DOHH2 (cell line): Measurements from ENCODE around the gene TRIM37.

Experiments
- H3F3A ChIP-seq: fragments of 200-600 bp; sonication (generic), shearing (Covaris generic); 2 replicates; pipeline ENCODE4 v1.6.0; 2016; ENCODE audit warnings: antibody characterized with exemption, mild to moderate bottlenecking; ENCODE audit not compliant: control insufficient read depth, insufficient read depth
- H3K27ac ChIP-seq: fragments of 200-600 bp; sonication (generic); 2 replicates; pipeline ENCODE4 v1.5.1; 2014; ENCODE audit warnings: low read depth, mild to moderate bottlenecking, low read length, moderate library complexity
- H3K27me3 ChIP-seq: fragments of 200-600 bp; sonication (generic); 2 replicates; pipeline ENCODE4 v1.6.1; 2014; ENCODE audit warnings: mild to moderate bottlenecking, low read length, mixed read lengths; ENCODE audit not compliant: control insufficient read depth
- H3K36me3 ChIP-seq: fragments of 200-600 bp; sonication (generic); 2 replicates; pipeline ENCODE4 v1.6.1; 2014; ENCODE audit warnings: mild to moderate bottlenecking, low read length, moderate library complexity, mixed read lengths; ENCODE audit not compliant: control insufficient read depth
- H3K4me1 ChIP-seq: fragments of 200-600 bp; sonication (generic); 2 replicates; pipeline ENCODE4 v1.6.1; 2014; ENCODE audit warnings: mild to moderate bottlenecking, low read length, mixed read lengths; ENCODE audit not compliant: control insufficient read depth
- H3K4me2 ChIP-seq: fragments of 200-600 bp; sonication (generic); 2 replicates; pipeline ENCODE4 v1.6.0; 2014; ENCODE audit warnings: mild to moderate bottlenecking, low read length, moderate library complexity
- H3K4me3 ChIP-seq: fragments of 200-600 bp; sonication (generic); 2 replicates; pipeline ENCODE4 v1.5.1; 2014; ENCODE audit warnings: mild to moderate bottlenecking, low read length, mixed read lengths
- H3K79me2 ChIP-seq: fragments of 200-600 bp; sonication (generic); 2 replicates; pipeline ENCODE4 v1.6.1; 2014; ENCODE audit warnings: mild to moderate bottlenecking, low read length, mixed read lengths; ENCODE audit not compliant: control insufficient read depth
- H3K9me2 ChIP-seq: fragments of 200-600 bp; sonication (generic); replicated peaks from 2 replicates; pipeline ENCODE4 v1.6.1; 2014; ENCODE audit warnings: mild to moderate bottlenecking, low read length, mixed read lengths; ENCODE audit not compliant: control insufficient read depth
- H3K9me3 ChIP-seq: fragments of 200-600 bp; sonication (generic); 2 replicates; pipeline ENCODE4 v1.6.1; 2014; ENCODE audit warnings: antibody characterized with exemption, low read length, mixed read lengths; ENCODE audit not compliant: control insufficient read depth, insufficient read depth
- H4K20me1 ChIP-seq: fragments of 200-600 bp; sonication (generic); 2 replicates; pipeline ENCODE4 v1.6.0; 2014; ENCODE audit warnings: low read depth, mild to moderate bottlenecking, antibody characterized with exemption, low read length, moderate library complexity; ENCODE audit not compliant: control insufficient read depth, insufficient read depth
- EZH2phosphoT487 ChIP-seq: fragments of 200-600 bp; sonication (generic); IDR thresholded peaks from 2 replicates; pipeline ENCODE4 v1.6.1; 2017; ENCODE audit warnings: borderline replicate concordance, mild to moderate bottlenecking, antibody characterized with exemption, low read length, moderate library complexity, mixed read lengths
- TF ChIP-seq, protein P1 (sequence below): fragments of 200-600 bp; sonication (generic); IDR thresholded peaks from one replicate; pipeline ENCODE4 v1.5.1; 2014; ENCODE audit warnings: antibody characterized with exemption, mild to moderate bottlenecking, low read depth, low read length; ENCODE audit not compliant: poor library complexity, severe bottlenecking

The TRIM37 gene

DNA sequence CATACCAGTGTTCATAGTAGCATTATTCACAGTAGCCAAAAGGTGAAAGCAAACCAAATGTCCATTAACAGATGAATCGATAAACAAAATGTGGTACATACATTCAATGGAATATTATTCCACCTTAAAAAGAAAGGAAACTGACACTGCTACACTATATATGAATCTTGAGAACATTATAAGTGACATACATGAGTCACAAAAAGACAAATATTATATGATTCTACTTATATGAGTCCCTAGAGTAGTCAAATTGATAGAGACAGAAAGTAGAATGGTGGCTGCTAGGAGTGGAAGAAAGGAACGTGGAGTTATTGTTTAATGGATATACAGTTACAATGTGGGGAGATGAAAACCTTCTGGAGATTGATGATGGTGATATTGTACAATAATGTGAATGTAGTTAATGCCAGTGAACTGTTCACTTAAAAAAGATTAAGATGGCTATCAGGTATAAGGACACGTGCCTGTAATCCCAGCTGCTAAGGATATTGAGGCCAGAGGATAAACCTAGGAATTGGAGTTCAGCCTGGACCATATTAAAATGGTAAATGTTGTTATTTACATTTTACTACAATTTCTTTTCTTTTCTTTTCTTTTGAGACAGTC lies 20.2 kb upstream of the TRIM37 start:
- Histone ChIP-seq H3K4me1 (no peaks in the 10 kb centered on the region), H3K9me3 (no peaks in the 10 kb centered on the region), H3K27me3 (no peaks in the 10 kb centered on the region), H3K4me2 (no peak overlapping the region), H3K79me2 (peaks cover 49% of the 10 kb centered on the region), H4K20me1 (no peaks in the 10 kb centered on the region), H3K36me3 (peaks cover 39% of the 10 kb centered on the region), H3K27ac (no peak overlapping the region), H3K4me3 (no peak overlapping the region), H3K9me2 (no peaks in the 10 kb centered on the region), H3F3A (0 out of 2 replicates have a peak, but pooled peaks cover 7% of the 10 kb centered on the region)
- TF ChIP-seq, protein P1, sequence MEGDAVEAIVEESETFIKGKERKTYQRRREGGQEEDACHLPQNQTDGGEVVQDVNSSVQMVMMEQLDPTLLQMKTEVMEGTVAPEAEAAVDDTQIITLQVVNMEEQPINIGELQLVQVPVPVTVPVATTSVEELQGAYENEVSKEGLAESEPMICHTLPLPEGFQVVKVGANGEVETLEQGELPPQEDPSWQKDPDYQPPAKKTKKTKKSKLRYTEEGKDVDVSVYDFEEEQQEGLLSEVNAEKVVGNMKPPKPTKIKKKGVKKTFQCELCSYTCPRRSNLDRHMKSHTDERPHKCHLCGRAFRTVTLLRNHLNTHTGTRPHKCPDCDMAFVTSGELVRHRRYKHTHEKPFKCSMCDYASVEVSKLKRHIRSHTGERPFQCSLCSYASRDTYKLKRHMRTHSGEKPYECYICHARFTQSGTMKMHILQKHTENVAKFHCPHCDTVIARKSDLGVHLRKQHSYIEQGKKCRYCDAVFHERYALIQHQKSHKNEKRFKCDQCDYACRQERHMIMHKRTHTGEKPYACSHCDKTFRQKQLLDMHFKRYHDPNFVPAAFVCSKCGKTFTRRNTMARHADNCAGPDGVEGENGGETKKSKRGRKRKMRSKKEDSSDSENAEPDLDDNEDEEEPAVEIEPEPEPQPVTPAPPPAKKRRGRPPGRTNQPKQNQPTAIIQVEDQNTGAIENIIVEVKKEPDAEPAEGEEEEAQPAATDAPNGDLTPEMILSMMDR: no peak
- no peak for TF ChIP-seq EZH2phosphoT487

DNA sequence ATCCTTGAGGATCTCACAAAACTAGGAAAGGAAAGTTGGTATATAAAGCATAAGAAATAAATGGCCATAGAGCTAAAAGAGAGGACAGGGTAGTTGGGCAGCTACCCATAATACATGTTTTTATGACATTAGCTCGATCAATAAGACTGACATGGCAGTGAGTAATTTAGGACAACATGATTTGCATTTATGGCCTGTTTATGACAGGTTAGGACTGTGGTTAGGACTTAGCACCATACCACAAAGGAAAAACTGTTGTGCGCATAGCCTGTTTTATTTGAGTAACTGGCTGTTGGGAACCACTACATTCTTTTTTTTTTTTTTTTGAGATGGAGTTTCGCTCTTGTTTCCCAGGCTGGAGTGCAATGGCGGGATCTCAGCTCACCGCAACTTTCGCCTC lies 18.0 kb upstream of the TRIM37 start:
- Histone ChIP-seq H3F3A (no peaks in the 10 kb centered on the region), H3K27ac (no peak overlapping the region), H3K4me3 (no peak overlapping the region), H3K79me2 (peaks cover 51% of the 10 kb centered on the region), H3K4me1 (no peaks in the 10 kb centered on the region), H3K9me3 (no peaks in the 10 kb centered on the region), H3K27me3 (no peaks in the 10 kb centered on the region), H3K4me2 (no peak overlapping the region), H3K36me3 (peaks cover 43% of the 10 kb centered on the region), H4K20me1 (no peaks in the 10 kb centered on the region), H3K9me2 (no peaks in the 10 kb centered on the region)
- no peak for TF ChIP-seq EZH2phosphoT487
- TF ChIP-seq, protein P1: no peak

DNA sequence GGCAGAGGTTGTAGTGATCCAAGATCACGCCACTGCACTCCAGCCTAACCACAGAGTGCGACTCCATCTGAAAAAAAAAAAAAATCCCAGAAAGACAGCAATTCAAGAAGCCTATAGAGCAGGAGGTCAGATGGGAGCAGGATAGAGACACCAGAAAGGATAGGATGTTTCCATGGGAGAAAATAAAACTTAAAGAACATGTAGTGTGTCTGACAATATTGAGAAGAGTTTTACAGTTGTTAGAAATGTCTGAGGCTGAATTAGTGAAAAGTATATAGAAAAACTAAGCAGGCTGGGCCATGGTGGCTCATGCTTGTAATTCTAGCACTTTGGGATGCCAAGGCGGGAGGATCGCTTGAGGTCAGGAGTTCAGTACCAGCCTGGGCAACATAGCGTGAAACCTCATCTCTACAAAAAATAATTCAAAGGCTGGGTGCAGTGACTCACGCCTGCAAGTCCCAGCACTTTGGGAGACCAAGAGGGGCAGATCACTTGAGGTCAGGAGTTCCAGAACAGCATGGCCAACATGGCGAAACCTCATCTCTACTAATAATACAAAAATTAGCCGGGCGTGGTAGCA lies 15.3 kb upstream of the TRIM37 start:
- Histone ChIP-seq H3K36me3 (peaks cover 44% of the 10 kb centered on the region), H3K27me3 (no peaks in the 10 kb centered on the region), H3K79me2 (peaks cover 42% of the 10 kb centered on the region), H3K4me2 (no peak overlapping the region), H3K9me2 (no peaks in the 10 kb centered on the region), H3F3A (no peaks in the 10 kb centered on the region), H4K20me1 (no peaks in the 10 kb centered on the region), H3K27ac (no peak overlapping the region), H3K9me3 (no peaks in the 10 kb centered on the region), H3K4me3 (no peak overlapping the region), H3K4me1 (no peaks in the 10 kb centered on the region)
- TF ChIP-seq, protein P1: no peak
- no peak for TF ChIP-seq EZH2phosphoT487
